RKO (cell line): ENCODE data around the gene CST2.
"Not testable (repeated sequence)": the region's sequence is repeated elsewhere in the genome, so short reads cannot be mapped to it uniquely, and the experiment has no call there.

Source experiments
- DNase-seq: peaks from one replicate; pipeline ENCODE4 v3.0.0-alpha.2; 2016; ENCODE audit warnings: low spot score

CST2 gene

DNA sequence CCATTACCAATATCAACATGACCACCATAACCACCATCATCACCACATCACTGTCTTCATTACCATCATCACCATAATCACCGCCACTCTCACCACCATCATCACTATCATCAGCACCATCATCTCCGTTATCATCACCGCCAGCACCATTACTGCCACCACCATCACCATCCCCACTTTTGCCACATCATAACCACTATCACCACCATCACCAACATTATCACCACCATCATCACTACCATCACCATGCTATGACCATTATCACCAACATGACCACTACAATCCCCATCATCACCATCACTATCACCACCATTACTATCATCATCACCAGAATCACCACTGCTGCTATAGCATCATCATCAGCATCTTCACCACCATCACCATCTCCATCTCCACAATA lies 25.7 kb downstream of the CST2 start:
- no peak for DNase-seq

DNA sequence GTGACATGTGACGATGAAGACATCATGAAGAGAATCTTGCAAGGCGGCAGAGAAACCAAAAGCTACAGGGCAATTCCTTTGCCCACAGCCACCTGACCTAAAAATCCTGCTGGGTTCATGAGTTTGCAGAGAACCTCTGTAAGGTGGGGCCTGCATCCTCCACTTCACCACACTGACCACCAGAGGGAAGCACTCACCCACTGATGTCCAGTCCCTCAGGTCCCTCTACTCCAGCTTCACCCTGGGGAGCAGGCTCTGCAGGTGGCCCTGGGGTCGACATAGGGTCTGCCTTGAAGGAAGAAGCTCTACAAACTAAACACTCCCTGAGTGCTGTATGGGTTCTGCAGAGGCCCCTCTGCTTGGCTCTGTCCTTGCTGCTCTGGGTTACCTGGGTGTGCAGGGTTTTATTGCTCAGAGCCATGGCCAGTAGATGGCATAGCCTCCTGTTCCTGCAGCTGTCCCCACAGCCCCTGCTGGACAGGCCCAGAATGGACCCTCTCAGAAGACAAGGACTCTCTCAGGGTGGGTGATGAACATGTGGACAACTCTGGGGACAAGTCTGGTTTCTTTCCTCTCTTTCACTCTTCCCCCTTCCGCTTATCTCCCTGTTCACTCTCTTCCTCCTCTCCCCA lies 27.2 kb downstream of the CST2 start:
- peak; percentile 17 for DNase-seq

DNA sequence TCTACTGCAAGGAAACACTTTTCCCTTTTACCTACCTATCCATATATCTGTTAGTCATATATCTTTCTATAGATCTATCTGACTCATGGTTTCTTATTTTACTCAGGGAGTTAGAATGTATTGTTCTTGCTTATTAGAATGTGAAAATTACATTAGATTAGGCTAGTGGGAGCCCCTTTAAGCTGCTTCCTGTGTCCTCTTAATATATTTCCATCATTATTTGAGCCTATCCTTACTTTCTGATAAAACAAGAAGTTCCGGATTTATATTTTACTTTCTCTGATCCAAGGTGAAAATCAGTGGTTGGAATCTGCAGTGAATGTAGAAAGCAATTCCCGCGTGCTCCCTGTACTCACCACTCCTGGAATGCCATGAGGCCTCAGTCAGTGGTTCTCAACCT lies 31.0 kb downstream of the CST2 start:
- DNase-seq = no peak

DNA sequence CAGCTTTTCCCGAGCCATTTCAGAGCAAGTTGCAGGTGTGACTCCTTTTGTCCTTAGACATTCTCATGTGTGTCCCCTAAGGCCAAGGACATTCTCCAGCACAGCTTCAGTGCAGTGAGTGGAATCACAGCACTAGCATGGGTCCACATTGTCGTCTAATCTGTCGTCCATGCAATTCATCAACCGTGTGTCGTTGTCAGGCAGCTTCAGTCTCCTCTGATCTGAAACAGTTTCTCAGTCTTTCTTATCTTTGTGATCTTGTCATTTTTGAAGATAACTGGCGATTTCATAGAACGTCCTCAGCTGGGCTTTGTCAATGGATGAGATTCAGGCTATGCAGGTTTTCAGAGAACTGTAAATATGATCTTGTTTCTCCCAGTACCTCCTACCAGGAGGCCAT lies 31.7 kb downstream of the CST2 start:
- no peak for DNase-seq

DNA sequence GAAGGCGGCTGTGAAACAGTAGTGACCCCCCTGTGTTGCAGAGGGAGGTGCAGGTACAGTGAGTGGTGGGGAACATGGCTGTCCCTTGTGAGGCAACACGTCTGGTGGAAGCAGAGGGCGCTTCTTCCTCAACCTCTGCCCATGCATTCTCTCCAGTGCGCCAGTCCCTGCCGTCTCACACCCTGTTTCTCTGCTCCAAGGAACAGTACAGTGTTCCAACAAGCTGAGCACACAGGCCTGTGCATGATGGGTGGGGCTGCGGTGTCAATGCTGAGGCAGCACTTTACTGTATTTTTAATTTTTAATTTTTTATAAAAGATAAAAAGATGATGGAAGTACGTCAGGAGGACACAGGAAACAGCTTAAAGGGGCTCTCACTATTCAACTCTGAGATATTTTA lies 32.5 kb downstream of the CST2 start:
- no peak for DNase-seq

DNA sequence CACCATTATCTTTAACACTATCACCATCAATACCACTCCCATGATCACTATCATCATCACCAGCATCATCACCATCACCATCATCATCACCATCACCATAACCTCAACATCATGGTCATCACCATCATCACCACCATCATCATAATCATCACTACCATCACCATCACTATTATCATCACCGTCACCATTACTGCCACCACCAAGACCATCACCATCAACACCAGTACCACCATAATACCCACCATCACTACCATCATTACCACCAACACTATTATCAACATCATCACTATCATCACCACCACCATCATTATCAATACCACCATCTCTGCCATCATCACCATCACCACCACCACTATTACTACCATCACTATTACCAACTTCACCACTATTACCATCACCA lies 43.1 kb downstream of the CST2 start:
- no peak for DNase-seq

DNA sequence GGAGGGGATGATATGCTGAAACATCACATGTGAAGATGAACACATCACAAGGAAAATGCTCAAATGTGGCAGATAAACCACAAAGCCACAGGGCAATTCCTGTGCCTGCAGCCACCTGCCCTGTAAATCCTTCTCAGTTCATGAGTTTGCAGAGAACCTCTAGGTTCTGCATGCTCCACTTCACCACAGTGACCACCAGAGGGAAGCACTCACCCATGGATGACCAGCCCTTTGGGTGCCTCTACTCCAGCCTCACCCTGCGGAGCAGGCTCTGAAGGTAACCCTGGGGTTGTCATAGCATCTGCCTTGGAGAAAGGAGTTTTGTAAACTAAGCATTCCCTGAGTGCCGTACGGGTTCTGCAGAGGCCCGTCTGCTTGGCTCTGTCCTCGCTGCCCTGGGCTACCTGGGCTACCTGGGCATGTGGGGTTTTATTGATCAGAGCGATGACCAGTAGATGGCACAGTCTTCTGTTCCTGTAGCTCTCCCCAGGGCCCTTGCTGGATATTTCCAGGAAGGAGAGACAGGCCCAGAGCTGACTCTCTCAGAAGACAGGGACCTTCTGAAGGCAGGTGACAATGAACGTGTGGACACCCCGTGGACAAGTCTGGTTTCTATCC lies 44.1 kb downstream of the CST2 start:
- peak; percentile 14 for DNase-seq

DNA sequence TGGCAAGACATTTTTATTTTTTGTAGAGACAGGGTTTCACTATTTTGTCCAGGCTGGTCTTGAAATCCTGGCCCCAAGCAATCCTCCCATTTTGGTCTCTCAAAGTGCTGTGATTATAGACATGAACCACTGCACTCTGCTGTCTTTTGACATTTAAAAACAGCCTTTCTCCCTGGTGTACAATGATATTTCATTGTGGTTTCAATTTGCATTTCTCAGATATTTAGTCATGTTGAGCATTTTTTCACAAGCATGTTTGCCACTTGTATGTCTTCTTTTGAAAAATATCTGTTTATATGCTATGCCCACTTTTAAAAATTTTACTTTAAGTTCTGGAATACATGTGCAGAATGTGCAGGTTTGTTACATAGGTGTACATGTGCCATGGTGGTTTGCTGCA lies 47.9 kb downstream of the CST2 start:
- DNase-seq = not testable (repeated sequence)

DNA sequence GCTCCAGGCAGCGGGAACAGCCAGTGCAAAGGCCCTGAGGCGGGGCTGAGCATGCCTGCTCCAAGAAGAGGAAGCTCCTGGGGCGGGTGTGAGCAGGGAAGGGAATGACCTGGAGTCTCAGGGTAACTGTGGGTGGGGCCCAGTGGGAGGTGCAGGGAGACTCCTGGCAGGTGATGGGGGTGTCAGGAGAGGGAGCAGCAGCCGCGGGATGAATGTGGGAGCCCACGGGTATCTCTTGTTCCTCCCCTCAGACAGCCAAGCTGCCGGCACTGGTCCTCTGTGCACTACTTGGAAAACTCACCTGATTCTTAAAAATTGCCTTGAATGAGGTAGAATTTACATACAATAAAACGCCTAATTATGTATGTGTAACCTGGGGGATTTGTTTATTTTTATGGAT lies 49.1 kb downstream of the CST2 start:
- DNase-seq = not testable (repeated sequence)

DNA sequence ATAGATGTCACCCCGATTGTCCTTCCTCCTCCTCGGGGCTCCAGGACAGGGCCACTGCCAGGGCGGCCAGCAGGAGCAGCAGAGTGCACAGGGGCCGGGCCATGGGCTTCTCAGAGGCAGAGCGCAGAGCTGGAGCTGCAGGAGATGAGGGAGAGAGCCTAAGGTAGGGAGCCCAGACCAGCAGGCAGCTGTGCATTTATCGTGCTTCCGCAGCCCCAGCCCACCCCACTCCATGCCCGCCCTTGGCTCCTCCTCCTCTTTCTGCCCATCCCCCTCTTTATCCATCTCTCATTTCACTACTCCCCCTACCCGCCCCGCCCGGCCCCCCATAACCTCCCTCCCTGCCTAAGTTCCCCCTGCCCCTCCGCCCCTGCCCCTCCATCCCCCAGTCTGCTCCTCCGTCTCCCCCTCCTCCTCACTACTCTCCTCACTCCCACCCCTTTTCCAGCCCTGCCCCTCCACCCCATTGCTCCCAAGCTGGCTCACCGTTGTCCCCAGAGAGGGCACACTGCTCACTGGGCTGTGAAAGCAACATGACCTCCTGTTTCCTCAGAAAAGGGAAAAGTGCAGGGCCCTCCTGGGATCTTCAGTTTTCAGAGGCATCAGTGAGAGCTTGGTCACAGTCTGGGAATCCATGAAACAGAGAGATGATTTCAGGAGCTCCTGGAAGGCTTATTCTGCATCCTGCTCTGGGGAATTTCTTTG lies 50.3 kb downstream of the CST2 start:
- DNase-seq = no peak

DNA sequence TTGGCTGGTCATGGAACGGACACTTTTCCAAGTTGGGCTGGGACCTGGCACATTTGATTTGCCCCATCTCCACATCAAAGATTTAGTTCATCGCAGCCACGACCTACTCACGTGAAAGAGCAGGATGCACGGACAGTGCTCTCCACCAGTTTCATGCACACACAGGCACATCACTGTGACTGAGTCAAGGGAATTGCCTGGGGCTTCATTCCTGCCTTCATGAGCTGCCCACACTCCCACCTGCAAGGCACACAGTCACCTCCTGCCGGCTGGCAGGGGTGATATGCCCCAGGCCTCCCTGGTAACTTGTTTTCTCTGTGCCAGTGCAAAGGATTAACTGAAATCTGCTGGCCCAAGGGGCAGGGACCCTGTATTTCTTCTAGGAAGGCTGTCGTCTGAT lies 52.4 kb downstream of the CST2 start:
- DNase-seq = no peak
